Inflammatory macrophage (primary cell): ENCODE data around the gene SEZ6L.

ENCODE experiments used
- DNase-seq, 2 donors: peaks; one replicate each; pipeline ENCODE4 v3.0.0-alpha.2; 2020 to 2022

SEZ6L gene

DNA sequence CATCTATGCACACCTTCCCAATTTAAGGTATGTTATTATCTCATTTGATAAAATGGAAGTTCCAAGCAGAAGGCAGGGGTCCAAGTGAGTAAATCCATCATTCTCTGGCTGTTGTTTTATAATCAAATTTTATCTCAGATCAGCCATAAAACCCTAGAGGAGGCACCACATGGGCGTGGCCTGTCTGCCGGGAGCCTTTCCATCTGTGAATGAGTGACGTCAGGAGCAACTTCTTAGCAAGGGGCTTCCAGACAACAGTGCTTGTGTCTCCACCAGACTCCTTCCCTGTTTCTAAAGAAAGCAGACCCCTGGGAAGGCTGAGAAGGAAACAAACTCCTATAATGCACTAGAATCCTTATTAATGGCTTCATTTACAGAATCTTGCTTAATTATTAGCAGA is 13.5 kb downstream of the SEZ6L start:
- DNase-seq, result no peak

DNA sequence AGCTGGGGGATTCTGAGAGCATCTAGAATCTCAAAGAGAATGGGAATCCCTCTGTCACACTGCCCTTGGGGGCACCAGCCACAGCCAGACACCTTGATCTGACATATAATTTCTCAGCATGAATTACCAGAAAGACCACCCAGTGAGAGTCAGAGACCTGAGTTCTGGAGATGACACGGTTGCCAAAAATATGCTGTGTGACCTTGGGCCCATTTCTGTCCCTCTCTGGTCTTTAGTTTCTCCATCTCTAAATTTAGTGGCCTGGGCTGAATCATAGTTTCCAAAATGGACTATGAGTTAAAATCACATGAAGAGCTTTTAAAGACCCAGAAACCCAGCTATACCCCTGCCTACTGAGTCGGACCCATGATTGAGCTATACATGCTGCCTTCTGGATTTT is 15.9 kb downstream of the SEZ6L start:
- no peak for DNase-seq

DNA sequence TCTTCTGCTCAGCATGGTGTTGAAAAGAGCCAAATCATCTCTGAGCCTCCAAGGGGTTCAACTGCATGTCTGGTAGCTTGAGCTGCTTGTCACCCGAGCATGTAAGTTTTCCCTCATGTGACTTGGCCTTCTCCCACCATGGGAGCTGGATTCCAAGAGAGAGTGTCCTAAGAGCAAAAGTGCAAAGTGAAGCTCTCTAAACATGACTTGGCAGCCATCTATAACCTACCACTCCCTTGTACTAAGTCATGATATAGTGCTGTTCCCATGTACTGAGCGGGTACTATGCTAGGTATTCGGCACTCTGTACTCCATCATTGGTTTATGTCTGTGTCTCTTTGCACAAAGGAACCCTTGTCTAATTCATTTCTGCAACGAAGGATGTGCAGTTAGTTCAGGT is 19.1 kb downstream of the SEZ6L start:
- DNase-seq, result no peak

DNA sequence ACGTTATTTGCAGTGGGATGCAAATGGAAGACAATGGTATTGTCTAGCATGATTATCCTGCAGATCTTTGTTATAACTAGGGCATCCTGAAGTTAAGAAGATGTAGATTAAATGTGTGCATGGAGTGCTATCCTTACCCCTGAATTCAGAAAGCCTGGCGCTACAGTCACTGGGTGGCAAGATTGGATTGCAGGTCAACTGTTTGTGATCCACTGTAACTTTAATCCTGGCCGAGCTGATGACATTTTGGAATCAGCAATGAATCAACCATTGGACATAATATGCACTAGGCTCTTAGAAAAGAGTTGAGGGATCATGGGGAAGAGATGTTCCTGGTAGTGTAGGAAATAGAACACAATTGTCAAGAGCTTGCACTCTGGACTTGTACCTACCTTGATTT is 25.1 kb downstream of the SEZ6L start:
- DNase-seq, result no peak

DNA sequence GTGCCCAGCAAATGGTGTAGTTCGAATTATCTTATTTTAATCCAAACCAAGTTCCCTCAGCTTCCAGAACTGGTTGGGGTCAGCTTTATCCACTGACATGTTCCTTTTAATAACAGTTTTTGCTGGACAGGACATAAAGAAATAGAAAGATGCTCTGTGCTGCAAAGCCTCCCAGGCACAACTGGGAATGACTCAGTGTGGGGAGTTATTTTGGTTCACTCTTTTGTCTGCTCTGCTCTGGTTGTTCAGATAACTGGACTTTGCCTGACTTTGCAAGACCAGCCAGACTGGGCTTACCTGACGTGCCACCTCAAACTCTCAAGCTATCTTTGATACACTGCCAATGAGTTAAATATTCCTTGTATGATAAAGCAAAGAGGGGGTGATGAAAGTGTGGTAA is 25.6 kb downstream of the SEZ6L start:
- no peak for DNase-seq

DNA sequence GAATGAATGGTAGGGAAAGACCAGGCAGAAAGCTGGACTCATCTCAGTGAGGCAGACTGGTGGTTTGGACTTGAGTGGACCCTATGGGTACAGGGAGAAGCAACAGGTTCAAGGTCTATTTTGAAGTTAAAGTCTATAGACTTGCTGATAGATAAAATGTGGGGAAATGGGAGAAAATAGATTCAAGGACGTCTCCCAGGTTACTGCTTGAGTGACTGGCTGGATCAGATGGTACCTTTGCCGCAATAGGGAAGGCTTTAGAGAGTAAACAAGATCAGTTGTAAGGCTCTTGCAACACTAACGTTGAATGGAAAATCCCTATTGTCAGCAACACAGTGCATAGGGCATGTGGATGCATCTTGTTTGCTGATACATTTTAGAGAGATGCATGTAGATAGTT is 27.4 kb downstream of the SEZ6L start:
- no peak for DNase-seq

DNA sequence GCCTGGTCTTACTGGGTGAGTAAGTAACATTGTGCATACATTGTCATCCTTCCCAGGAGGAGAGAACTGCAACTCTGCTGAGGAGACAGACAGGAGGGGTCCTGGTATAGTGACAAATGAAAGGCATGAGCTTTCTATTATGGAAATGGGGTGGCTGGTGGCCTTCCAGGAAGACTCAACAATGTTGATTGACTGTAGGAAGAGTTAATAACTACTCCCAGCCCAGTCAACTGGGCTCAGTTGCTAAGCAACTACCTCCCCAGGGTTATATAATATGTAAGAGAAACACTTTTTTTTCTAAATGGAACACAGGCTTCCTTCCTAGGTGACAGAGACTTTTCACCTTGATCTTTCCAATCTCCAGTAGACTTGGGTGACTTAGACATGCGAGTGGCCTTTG is 28.2 kb downstream of the SEZ6L start:
- DNase-seq, result no peak

DNA sequence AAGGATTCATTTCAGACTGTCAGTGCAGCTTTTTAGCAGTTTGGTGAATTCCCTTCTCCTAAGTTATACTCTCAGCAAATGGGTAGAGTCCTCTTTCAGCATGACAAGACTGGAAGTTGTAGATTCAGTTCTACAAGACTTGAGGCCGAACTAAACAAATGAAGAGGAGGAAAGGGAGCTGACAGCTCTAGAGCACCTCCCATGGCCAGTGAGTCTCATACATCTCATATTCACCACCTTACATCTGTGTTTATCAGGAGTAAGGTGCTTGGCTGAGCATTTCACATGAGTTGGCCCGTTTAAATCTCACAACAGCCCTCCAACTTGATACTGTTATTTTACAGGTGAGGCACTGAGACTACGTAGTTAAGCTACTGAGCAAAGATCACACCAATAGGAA is 30.4 kb downstream of the SEZ6L start:
- no peak for DNase-seq

DNA sequence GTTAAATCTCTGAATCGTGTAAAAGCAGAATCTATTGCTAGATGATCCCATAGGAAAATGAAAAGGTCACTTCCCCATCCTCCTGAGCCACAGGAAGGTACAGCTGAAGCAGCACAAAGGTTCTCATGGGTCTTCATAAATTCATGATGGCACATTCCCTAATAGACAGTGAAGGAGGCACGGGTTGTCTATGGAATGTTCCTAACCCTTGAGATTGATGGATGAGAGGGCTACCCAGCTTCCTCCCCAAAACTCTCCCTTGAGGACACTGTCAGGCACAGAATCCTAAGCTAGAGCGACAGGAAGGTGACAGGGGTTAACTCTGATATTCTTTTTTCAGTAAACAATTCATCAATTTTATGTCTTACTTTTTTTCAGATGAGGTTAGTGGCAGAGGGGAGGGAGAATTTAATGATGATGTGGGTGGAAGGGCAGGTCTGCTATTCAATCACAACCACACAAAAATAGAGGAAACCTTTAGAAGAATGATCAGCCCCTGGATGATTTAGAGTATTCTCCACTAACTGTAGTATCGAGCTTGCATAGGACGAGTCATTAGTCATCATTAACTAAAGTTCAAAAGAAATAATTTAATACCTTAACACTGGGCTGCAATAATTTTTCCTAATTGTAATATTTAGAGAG is 33.1 kb downstream of the SEZ6L start:
- DNase-seq, result no peak

DNA sequence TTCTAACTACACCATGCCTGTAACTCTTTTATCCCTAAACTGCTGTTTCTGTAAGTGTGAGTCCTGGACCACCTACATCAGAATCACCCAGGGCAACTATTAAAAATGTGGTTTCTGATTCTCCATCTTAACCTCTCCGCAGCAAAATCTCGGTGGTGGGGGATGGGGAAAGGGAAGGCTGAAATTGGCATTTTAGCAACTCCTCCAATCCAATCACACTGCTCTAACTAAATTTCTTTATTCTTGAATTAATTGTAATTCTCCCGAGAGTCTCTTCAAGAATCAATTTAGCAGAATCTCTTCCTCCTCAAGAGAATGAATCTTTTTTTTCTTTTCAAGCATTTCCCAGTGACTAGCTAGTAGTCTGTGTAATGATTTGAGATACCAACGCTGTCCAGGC is 36.2 kb downstream of the SEZ6L start:
- no peak for DNase-seq

DNA sequence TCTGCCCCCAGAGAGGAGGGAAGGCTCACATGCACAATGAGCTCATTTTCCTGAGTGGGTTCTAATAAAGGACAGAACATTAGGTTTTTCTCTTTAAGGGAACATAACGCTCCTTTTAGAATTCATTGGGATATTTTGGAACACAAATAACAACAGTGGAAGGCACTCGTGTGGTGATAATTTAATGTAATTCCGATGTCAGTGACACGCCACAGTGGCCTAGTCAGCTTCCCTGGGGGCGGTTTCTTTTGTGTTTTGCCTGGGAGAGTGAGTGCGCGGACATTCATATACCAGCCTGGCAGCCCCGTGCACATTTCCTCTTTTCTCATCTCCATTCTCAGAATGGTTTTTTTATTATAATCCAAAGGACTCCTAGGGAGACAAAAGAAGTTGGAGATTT is 41.1 kb downstream of the SEZ6L start:
- DNase-seq, result no peak

DNA sequence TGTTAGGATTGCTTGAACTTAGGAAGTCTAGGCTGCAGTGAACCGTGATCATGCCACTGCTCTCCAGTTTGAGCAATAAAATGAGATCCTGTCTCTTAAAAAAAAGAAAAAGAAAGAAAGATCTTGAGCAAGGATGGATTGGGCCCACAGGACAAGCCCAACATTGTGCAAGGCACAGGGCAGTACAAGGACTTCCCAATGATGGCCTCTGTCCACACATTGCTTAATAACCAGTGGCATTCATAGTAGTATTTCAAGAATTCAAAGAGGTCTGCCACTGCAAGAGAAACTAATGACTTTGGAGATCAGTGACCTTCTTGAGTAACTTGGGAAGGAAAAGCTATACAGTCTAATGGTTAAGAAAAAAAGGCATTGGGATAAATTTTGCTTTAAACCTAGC is 44.6 kb downstream of the SEZ6L start:
- peak in 1 of 2 donors; percentile 10 for DNase-seq

DNA sequence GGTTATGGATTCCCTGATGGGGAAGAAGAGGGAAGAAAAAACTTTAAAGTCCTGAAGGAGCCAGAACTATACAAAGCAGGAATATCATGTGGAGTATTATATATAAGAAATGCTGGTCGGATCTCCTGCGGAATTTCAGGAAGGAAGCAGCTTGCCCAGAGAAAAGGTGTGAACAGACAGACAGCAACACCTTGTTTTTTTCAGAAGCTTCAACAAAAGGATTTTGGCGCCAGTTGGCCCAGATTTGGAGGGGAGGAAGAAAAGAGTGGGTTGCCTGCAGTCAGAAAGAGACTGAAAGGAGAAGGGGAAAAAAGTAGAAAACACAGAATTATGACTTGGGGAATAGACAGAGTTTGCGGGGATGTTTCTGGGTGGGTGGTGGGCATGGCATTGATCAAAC is 45.2 kb downstream of the SEZ6L start:
- DNase-seq, result no peak

DNA sequence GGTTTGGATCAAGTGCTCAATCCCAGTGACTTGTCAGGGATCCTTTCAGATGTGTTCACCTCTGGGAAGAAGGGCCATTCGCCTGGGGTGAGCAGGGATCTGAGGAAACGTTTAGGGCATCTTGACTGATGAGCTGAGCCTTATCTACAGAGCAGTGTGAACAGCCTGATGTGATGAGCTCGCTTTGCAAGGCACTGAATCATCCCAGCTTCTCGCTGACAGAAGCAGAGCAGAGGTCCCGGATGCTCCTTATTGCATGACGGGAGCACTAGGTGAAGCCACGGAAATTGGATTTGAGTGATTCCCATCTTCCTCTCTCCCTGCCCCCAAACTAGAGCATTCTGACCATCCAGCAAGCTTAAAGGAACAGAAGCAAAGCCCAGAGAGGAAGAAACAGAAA is 46.5 kb downstream of the SEZ6L start:
- DNase-seq, result no peak

DNA sequence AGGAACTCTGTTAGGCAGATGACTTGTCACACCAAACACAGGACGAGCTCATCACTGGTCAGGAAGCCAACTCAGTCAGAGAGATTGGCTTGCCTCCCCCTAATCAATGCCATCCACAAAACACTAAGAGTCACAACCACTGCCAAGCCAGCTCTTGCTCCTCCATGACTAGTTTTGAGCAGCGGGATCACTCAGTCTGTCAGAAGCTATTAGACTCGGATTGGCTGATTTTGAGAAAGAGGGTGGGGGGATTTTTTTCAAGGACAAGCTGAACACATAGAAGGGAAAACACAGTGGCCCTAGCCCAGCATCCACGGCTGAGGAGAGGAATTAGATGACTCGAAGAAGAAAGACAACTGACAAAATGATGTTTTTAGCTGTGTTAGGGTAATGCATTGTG is 55.9 kb downstream of the SEZ6L start:
- DNase-seq, result no peak

DNA sequence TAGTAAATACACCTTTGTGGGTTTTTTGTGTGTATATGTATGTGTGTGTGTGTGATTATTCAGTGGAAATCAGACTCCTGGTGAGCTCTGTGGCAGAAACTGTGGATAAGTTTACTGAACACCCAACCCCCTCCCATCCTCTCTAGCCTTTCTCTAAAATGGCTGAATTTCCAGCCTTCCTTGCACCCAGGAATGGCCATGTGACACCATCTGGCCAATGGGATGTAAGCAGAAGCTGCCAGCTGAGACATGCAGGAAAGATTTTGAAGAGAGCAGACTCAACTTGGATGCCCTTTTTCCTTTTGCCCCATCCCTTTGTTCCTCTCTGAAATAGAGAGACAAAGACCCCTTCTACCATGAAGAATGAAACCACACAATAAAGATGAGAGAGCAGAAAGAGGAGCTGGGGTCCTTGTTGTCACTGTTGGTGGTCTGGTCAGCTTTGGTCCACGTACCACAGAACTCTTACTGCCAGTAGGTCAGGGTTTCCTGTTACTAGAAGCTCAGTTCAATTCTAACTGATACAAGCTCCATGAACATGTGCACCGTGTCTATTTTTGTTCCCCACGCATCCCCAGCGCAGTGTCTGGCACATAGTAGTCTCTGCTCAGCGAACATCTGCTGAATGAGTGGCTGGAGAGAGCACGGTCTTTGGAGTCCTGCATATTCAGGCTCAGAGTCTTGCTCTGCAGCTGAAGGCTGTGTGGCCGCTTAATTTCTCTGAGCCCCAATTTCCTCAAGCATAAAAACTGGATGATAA is 57.5 kb downstream of the SEZ6L start:
- DNase-seq, result no peak

DNA sequence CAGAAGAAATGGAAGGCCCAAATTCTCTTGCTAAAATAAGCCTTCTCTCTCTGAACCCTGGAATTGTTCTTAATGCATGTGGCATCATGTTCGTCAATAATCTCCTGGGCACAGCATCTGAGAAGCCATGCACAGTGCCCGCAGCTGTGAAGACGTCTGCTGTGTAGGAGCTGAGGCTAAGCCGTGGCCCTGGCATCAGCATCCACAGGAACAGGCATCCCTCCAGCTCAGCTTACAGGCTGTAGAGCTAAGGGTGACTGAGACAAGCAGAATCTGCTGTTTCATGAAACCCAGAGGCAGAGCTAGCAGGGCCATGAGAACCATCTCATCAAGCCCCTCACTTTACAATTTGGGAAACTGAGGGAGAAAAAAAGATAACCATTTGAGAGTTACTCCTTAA is 60.6 kb downstream of the SEZ6L start:
- DNase-seq, result no peak

DNA sequence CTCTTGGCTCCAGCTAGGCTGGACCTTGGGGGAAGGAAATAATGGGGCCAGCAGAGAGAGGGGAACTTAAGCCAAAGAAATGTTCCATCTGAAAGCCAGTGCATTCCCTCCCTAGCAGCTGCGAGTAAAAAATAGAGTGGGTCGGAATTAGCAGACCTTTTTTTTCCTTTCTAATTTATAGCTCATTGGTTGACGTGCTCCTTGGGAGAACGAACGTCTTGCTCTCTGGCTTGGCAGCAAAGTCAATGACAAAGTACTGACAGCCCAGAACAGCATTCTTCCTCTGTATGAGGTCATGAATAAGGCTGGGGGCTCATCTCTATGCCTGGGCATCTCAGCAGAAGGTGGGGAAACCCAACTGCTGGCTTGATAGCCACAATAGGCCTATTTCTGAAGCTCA is 65.0 kb downstream of the SEZ6L start:
- DNase-seq, result no peak

DNA sequence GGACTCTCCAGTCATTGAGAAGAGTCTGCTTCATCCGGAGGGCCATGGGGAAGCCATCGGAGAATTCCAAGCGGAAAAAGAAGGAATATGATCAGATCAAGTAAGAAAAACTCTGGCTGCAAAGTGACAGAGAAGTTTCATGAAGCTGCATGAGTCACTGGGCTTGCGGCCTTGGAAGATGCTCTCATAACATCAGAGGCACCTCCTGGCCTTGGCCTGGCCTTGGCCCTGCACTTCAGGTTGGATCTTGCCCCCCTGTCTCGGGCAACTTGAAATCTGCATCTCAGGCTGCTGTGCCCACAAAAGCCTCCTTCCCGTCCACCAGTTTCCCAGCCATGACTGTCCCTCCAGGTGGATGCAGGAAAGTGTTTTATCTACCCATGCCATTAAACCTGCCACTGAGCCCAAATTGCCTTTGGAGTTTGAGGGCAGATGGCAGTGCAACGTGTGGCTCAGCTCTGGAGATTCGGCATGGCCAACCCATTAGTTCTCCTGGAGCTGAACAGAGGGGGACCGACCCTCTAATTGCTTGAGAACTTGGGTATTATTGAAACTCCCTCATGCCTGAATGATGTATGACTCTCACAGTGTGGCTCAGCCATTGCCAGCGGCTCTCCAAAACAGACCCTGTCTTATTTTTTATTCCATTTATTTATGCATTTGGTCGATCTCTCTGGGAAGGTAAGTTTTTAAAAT is 66.7 kb downstream of the SEZ6L start:
- no peak for DNase-seq

DNA sequence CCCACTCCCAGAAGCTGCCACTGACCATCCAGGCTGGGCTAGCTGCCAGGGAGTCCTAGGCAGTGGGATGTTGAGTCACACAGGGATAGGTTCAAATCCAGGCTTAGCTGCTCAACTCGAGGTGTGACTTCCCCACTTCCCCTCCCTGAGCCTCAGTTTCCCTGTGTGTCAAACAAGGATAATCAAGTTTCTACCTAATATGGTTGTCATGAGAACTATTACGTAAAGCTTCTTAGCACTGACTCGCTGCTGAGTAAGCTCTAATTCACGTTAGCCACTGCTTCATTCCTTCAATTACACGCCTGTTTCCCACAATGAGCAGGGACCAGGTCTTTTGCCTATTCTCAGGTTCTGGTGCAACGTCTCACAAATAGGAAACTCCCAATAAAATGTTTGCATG is 67.7 kb downstream of the SEZ6L start:
- DNase-seq, result no peak

DNA sequence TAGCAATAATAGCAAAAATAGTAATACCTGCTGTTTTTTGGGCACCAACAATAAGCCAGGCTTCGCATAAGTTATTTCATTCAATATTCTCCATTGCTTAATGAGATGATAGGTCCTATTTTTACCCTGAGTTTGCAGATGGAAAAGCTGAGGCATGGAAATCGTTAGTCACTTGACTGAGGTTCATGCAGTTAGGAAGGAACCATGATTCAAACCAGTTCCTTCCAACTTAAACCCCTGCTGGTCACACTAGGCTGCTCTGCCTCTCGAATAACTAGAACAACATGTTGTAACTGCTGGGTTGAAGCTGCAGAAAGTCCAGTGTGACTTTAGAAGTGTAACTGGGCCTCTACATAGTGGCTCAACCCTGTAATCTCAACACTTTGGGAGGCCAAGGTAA is 69.3 kb downstream of the SEZ6L start:
- no peak for DNase-seq

DNA sequence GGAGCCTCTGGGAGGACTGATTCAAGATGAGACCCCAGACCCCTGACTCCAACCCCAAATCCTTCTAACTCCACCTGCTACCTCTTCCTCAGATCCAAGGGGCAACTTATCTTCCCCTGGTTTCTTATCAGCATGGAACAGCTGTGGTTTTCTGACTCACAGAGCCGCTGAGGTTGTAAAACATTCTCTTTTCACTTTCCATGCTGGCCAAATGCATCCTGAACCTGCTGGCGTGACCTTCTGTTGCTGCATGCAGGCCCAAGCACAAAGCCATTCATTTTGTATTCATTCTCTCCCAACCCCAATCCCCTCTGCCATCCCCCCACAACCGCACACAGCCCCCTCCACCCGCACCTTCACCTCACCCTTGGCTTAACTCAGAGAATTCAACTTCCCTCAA is 70.3 kb downstream of the SEZ6L start:
- DNase-seq, result no peak

DNA sequence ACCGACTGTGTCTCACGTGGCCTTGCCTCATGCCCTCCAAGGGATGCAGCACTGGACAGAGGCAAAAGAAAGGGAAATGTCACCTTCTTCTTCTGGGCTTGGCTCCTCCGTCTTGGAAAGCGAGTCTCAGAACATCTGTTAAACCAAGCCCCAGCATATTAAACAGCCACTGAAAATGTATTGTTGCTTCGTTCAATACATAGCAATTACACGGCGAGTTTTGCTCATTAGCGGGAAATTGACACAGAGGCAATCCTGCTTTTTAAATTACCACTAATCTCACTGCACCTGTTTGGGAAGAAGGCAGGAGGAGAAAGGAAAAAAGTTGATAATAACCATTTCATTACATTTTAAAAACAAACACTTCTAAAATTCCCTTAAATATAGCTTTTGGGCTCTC is 72.1 kb downstream of the SEZ6L start:
- DNase-seq, result no peak

DNA sequence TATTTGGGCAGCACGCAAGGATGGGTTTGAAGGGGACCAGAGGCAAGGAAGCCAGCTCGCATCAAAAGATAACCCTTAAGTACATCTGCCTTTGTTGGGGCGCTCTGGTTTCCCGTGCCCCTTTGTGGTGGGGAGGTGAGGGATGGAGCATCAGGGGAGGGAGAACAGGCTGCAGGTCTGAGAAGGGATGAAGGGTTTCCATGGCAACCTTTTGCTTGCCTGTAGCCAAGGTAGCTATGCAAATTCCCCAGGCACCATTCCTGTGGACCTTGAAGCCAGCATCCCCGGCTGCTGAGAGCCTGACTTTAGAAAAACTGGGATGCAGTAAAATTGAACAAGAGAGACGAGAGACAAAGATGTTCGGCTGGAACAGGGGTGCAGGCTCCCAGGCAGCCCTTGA is 75.7 kb downstream of the SEZ6L start:
- no peak for DNase-seq
